Muscle of leg (tissue), 11 donors: ENCODE measurements around the gene CEP85. TPM values are rescaled to one million over a fixed set of nuclear protein-coding genes. Genes with fewer than 3 reads are reported as not detected.

Experiments used
- DNase-seq: peaks from one replicate; pipeline ENCODE4 v3.0.0; 2013
- H3K27ac ChIP-seq: one replicate; pipeline ENCODE4 v1.5.1; 2013; ENCODE audit warnings: mild to moderate bottlenecking, low read length, control low read depth
- H3K27me3 ChIP-seq: one replicate; pipeline ENCODE4 v1.6.1; 2013; ENCODE audit warnings: low read length; ENCODE audit not compliant: control insufficient read depth, insufficient read depth
- H3K36me3 ChIP-seq: one replicate; pipeline ENCODE4 v1.6.1; 2013; ENCODE audit warnings: low read length; ENCODE audit not compliant: control insufficient read depth, insufficient read depth
- H3K4me1 ChIP-seq: one replicate; pipeline ENCODE4 v1.6.1; 2013; ENCODE audit warnings: low read length; ENCODE audit not compliant: control insufficient read depth, insufficient read depth
- H3K4me3 ChIP-seq: one replicate; pipeline ENCODE4 v1.5.1; 2013; ENCODE audit warnings: low read length, control low read depth
- H3K9me3 ChIP-seq: replicated peaks from 2 replicates; pipeline ENCODE4 v1.6.1; 2013; ENCODE audit warnings: low read depth, low read length; ENCODE audit not compliant: control insufficient read depth
- WGBS: methylation state at CpG from one replicate; pipeline ENCODE4 v1.1.5; 2013; ENCODE audit warnings: missing lambda C conversion rate; ENCODE audit not compliant: insufficient coverage; 5-methylcytosine and 5-hydroxymethylcytosine counted together
- polyA plus RNA-seq, 8 donors: library from polyadenylated mRNA; unstranded; fragments of 120-200 nt; gene quantifications; one replicate each; pipeline versions ENCODE4 v1.2.1 to v1.2.3, GENCODE V29; 2013; ENCODE audit warnings: inconsistent platforms in 1 of 8, low replicate concordance in 1 of 8; ENCODE audit not compliant: insufficient read length in 8 of 8, insufficient read depth in 1 of 8
- total RNA-seq: library from RNA; stranded (reverse); fragments of 120-200 nt; gene quantifications from one replicate; pipeline ENCODE4 v1.2.4, GENCODE V29; 2013

The CEP85 gene
- total and polyA plus RNA-seq, 9 donors: 18.0 to 26.3 (median 21.6) TPM

DNA sequence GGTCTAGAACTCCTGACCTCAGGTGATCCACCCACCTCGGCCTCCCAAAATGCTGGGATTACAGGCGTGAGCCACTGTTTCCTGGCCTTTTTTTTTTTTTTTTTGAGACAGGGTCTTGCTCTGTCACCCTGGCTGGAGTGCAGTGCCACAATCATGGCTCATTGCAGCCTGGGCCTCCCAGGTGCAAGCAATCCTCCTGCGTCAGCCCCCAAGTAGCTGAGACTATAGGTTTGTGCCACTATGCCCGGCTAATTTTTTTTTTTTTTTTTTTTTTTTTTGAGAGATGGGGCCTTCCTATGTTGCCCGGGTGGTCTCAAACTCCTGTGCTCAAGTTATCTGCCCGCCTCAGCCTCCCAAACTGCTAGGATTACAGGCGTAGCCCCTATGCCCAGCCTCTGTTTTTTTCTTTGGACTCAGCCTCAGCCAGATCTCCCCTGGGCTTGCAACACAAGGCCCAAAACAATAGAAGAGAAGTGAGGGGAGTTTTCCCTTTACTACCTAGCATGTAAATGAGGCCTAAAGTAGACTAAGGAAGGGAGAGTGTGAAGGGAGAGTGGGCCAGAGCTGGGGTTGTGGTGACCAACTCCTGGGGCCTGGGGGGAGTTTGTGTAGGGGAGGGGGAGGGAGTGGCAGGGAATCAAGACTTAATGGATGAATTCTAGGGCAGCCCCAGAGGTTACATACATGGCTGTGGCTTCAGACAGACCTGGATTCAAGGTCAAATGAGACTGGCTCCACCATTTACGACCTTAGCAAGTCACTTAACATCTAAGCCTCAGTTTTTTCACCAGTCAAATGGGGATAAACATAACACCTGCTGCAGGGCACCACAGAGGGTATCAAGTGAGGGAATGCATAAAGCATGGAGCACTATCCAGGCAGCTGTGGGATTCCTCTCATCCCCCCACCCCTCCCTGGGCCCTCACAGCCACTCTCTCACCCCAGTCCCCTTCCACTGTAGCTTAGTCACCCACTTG, 82.2 kb downstream of the CEP85 start:
- Histone ChIP-seq H3K9me3 (no peaks in the 10 kb centered on the region), H3K4me1 (peaks cover 3% of the 10 kb centered on the region), H3K36me3 (no peaks in the 10 kb centered on the region), H3K27me3 (no peaks in the 10 kb centered on the region), H3K27ac (no peak overlapping the region), H3K4me3 (no peak overlapping the region)
- 89% methylated on average over 5 of the region's 8 CpGs for WGBS
- no peak for DNase-seq

GRCh38 chr1:26317146-26317545, 83.1 kb downstream of the CEP85 start:
- Histone ChIP-seq H3K9me3 (no peaks in the 10 kb centered on the region), H3K27me3 (no peaks in the 10 kb centered on the region), H3K4me1 (peaks cover 7% of the 10 kb centered on the region), H3K27ac (no peak overlapping the region), H3K36me3 (no peaks in the 10 kb centered on the region), H3K4me3 (no peak overlapping the region)
- WGBS: 71% methylated on average over 1 of the region's 2 CpGs
- no peak for DNase-seq

DNA sequence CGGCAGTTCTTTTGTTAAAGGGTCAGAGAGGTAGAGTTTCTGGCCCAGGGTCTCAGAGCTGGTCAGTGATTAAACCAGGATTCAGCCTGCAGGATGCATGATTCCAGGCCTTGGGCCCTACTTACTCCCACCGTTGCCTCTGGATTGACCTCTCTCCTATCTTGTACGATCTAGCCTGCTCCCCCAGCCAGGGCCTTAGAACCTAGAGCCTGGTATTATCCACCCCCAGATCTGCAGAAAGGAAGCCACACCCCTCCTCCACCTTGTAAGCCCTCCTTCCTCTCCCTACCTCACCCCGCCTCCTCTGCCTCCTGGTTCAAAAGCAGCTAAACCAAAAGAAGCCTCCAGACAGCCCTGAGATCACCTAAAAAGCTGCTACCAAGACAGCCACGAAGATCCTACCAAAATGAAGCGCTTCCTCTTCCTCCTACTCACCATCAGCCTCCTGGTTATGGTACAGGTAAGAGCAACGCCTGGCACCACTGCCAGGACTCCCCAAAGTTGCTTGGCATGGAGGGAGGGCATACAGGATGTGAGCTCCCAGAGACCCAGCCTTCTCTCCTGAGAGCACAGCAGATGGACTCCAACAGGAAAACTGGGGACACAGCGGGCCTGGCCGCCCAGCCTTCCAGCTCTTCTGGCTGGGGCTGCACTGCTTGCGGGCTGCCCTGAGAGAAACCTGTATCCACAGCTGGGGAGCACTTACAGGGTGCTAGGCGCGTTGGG, 83.8 kb downstream of the CEP85 start, which contains the start of gene CD52:
Gene CD52, plus strand, starts transcription at position 347 of the 726 bp plus-strand sequence. Its CDS starts 60 bp downstream, at position 407.
- Histone ChIP-seq H3K36me3 (no peaks in the 10 kb centered on the region), H3K4me1 (peaks cover 7% of the 10 kb centered on the region), H3K27ac (no peak within 1 kb of the TSS), H3K4me3 (peak within 1 kb of the TSS; percentile 8), H3K9me3 (no peaks in the 10 kb centered on the region), H3K27me3 (no peaks in the 10 kb centered on the region)
- WGBS: 51% methylated on average over 5 of the region's 12 CpGs
- DNase-seq: no peak

DNA sequence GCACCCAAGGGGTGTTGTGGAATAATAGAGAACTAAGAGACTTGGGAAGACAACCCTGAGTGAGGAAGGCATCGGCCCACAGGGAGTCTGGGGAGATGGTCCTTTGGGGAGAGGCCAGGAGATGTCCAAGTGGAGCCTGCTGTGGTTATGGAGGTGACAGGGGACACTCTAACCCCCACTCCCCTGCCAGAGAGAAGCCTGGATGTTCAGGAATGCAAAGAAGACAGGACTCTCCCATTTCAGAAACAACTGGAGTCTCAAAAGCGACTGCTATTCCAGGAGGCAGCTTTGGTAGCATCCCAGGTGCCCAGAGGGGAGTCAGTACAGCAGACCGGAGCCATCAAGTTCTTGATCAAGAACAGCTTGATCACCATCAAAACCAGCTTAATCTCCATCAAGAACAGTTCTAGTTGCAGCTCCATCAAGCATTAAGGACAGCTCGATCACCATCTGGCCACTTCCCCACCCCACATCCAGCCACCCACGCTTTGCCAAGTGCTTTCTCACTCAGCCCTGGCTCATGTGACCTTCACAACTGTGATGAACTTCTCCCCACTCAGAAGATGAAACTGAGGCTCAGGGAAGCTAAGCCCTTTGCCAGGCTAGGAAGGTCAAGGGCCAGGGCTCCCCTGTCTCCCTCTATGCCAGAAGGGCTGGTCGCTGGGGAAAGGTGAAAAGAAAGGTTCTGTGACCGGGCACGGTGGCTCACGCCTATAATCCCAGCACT, 84.5 kb downstream of the CEP85 start:
- Histone ChIP-seq H3K4me1 (peaks cover 7% of the 10 kb centered on the region), H3K27me3 (no peaks in the 10 kb centered on the region), H3K9me3 (no peaks in the 10 kb centered on the region), H3K4me3 (peak overlapping the region; percentile 8), H3K36me3 (no peaks in the 10 kb centered on the region), H3K27ac (no peak overlapping the region)
- WGBS: 81% methylated on average over 7 of the region's 9 CpGs
- peak; percentile 35 for DNase-seq

DNA sequence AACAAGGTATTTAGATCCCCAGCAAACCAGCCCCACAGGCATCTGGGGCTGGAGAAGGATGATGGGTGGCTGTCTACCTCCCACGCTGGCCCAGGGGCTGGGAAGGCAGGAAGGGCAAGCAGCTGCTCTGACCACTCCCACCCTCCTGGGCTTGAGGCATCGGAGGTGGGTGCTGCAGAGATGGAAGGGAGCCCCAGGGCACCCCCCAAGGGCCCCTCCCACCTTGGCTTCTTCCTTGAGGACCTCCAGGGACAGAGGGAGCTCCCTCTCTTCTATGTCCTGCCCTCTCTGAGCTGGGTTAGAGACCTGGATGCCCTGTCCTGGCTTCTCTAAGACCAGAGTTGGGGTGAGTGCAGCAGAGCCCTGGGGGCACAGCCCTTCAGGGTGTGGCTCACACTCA, 86.9 kb downstream of the CEP85 start:
- no peak overlapping the region for H3K4me3 ChIP-seq
- H3K27me3 ChIP-seq: no peaks in the 10 kb centered on the region
- no peaks in the 10 kb centered on the region for H3K9me3 ChIP-seq
- H3K27ac ChIP-seq: no peak overlapping the region
- no CpG with 5 or more reads among the region's 2 CpGs for WGBS
- H3K36me3 ChIP-seq: no peaks in the 10 kb centered on the region
- DNase-seq: no peak
- H3K4me1 ChIP-seq: peaks cover 4% of the 10 kb centered on the region

DNA sequence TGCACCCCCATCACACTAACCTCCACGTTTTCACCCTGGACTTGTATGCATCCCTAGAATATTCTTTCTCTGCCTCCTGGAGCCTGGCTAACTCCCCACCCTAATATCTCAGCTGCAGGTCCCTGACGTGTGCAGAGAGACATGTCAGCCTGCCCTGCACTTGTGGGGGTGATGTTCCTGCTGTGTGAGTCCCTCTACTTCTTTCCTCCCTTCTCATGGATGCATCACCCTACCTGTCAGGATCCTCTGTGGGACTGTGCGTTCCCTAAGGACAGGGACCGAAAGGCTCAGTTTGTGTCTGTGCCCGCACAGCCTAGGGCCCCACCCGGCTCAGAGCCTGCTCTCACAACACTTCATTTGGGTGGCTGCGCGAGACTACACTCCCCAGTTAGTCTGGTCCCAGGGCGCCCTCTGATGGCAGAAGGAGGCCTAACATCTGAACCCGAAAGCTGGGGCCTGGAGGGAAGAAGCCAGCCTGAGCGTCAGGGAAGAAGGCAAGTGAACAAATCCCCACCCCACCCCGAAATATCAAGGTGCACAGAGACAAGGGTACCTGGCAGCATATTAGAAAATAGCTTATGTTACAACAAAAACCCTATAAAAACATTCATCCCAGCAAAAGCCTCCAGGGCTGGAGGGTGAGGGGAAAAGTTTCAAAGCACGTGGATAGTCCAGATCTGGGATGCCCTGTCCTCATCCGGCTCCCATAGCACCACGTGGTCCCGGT, 87.5 kb downstream of the CEP85 start:
- 6% methylated on average over 3 of the region's 16 CpGs for WGBS
- H3K9me3 ChIP-seq: no peaks in the 10 kb centered on the region
- H3K27me3 ChIP-seq: no peaks in the 10 kb centered on the region
- no peaks in the 10 kb centered on the region for H3K36me3 ChIP-seq
- no peak overlapping the region for H3K27ac ChIP-seq
- no peak overlapping the region for H3K4me3 ChIP-seq
- peak; percentile 91 for DNase-seq
- H3K4me1 ChIP-seq: peaks cover 4% of the 10 kb centered on the region

- Histone ChIP-seq H3K27ac (no peak overlapping the region), H3K36me3 (no peaks in the 10 kb centered on the region), H3K4me3 (no peak overlapping the region), H3K27me3 (no peaks in the 10 kb centered on the region), H3K4me1 (peaks cover 4% of the 10 kb centered on the region), H3K9me3 (no peaks in the 10 kb centered on the region)
- no peak for DNase-seq
- 80% methylated on average over 3 of the region's 10 CpGs for WGBS
Measured at GRCh38 chr1:26322042-26322331, 88.0 kb downstream of the CEP85 start.

DNA sequence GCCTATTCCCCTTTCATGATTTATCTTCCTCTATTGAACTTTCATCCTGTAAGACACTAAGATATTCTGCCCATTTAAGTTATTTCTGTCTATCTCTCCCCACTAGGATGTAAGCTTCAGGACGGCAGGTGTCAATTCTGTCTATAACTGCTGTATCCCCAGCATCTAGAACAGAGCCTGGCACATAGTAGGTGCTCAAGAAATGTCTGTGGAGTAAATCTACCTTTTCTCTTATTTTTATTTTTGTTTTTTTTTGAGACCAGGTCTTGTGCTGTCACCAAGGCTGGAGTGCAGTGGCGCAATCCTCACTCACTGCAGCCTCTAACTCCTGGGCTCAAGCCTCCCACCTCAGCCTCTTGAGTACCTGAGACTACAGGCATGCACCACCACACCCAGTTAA, 89.4 kb downstream of the CEP85 start:
- no peak for DNase-seq
- 100% methylated on average over 1 of the region's 2 CpGs for WGBS
- no peak overlapping the region for H3K4me3 ChIP-seq
- no peaks in the 10 kb centered on the region for H3K36me3 ChIP-seq
- H3K27ac ChIP-seq: no peak overlapping the region
- peaks cover 4% of the 10 kb centered on the region for H3K4me1 ChIP-seq
- no peaks in the 10 kb centered on the region for H3K27me3 ChIP-seq
- no peaks in the 10 kb centered on the region for H3K9me3 ChIP-seq

GRCh38 chr1:26324550-26324949, 90.5 kb downstream of the CEP85 start:
- peaks cover 4% of the 10 kb centered on the region for H3K4me1 ChIP-seq
- H3K4me3 ChIP-seq: no peak overlapping the region
- no peak overlapping the region for H3K27ac ChIP-seq
- DNase-seq: no peak
- no peaks in the 10 kb centered on the region for H3K36me3 ChIP-seq
- no CpG with 5 or more reads among the region's 3 CpGs for WGBS
- no peaks in the 10 kb centered on the region for H3K9me3 ChIP-seq
- no peaks in the 10 kb centered on the region for H3K27me3 ChIP-seq
